GM10266 (cell line): ENCODE data around the gene CEBPB.

Source experiments
- DNase-seq: peaks from one replicate; pipeline ENCODE4 v3.0.0; 2012; ENCODE audit errors: extremely low spot score
- TF ChIP-seq, protein P1 (sequence below): IDR thresholded peaks from 2 replicates; pipeline ENCODE4 v1.5.1; 2012; ENCODE audit warnings: mild to moderate bottlenecking, low read depth; ENCODE audit not compliant: control insufficient read depth, insufficient read depth; ENCODE audit errors: missing control alignments

The CEBPB gene

DNA sequence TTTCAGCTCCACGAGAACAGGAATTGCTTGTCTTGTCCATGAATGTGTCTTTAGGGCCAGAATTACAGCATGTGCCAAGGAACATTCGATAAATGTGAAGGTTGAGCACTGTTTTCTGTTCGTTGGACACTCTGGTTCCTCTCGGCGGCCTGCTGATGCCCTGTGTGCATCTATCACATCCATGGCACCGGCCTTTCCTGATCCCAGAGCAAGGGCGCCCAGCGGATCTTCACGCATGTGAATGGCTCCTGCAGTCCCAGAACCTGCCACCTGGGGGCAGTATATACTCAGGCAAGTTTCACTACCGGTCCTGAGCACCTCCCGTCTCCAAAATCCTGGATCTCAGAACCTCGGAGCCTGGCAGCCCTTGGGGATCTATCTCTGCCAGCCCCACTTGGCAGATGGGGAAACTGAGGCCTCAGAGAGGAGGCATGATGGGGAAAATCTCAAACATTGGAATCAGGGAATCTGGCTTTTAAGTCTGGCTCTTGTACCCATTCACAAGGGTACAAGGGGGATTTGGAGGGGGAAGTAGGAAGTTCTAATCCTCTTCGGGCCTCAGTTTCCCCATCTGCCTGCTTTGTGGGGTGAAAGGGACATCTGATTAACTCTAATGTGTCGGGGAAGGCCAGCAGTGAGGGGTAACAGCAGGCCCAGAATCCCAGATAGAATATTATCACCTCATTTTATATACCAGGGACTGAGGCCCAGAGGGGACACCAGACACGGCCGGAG lies 4.3 kb upstream of the CEBPB start:
- peak; percentile 75 for DNase-seq
- TF ChIP-seq, protein P1, sequence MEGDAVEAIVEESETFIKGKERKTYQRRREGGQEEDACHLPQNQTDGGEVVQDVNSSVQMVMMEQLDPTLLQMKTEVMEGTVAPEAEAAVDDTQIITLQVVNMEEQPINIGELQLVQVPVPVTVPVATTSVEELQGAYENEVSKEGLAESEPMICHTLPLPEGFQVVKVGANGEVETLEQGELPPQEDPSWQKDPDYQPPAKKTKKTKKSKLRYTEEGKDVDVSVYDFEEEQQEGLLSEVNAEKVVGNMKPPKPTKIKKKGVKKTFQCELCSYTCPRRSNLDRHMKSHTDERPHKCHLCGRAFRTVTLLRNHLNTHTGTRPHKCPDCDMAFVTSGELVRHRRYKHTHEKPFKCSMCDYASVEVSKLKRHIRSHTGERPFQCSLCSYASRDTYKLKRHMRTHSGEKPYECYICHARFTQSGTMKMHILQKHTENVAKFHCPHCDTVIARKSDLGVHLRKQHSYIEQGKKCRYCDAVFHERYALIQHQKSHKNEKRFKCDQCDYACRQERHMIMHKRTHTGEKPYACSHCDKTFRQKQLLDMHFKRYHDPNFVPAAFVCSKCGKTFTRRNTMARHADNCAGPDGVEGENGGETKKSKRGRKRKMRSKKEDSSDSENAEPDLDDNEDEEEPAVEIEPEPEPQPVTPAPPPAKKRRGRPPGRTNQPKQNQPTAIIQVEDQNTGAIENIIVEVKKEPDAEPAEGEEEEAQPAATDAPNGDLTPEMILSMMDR: peak; percentile 90

DNA sequence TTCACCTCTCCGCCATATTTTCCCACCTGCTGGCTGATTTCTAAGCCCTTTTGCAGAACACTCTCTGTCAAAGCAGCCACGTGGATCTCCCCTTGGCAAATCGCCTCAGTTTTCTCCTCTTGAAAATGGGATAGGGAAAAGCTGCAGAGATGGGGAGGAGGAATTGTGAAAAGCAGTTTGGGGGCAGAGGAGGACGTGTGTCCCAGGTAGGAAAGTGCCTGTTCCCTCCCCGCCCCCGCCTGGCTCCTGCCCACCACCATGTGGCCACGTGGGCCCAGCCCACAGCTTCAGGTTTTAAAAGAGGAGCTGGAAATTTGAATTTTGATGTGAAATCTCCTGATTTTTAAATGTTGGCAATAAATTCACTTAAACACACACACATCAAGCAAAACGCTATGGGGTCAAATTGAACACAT lies 3.6 kb upstream of the CEBPB start:
- no peak for DNase-seq
- TF ChIP-seq, protein P1: no peak

GRCh38 chr20:50187403-50188051 lies 3.1 kb upstream of the CEBPB start:
- DNase-seq: no peak

DNA sequence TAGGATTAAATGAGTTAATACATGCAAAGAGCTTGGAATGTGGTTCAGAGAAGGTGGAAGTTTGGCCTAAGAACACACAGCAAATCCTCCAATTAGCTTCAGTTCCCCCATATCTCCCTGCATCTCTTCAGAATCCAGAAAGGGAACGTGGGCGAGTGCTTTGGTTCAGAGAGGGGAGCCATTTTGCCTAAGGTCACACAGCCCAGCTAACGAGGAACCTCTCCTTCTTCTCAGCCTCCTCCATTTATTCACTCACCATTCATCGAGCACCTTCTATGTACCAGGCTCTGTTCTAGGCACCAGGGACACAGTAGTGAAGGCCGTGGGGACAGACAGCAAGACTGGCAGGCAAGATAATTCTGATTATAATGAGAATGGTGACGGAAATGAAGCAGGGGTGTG lies 2.3 kb upstream of the CEBPB start:
- TF ChIP-seq, protein P1: no peak
- no peak for DNase-seq

More at GRCh38 chr20:50187403-50188051, 3.1 kb upstream of the CEBPB start:
- TF ChIP-seq, protein P1: no peak

DNA sequence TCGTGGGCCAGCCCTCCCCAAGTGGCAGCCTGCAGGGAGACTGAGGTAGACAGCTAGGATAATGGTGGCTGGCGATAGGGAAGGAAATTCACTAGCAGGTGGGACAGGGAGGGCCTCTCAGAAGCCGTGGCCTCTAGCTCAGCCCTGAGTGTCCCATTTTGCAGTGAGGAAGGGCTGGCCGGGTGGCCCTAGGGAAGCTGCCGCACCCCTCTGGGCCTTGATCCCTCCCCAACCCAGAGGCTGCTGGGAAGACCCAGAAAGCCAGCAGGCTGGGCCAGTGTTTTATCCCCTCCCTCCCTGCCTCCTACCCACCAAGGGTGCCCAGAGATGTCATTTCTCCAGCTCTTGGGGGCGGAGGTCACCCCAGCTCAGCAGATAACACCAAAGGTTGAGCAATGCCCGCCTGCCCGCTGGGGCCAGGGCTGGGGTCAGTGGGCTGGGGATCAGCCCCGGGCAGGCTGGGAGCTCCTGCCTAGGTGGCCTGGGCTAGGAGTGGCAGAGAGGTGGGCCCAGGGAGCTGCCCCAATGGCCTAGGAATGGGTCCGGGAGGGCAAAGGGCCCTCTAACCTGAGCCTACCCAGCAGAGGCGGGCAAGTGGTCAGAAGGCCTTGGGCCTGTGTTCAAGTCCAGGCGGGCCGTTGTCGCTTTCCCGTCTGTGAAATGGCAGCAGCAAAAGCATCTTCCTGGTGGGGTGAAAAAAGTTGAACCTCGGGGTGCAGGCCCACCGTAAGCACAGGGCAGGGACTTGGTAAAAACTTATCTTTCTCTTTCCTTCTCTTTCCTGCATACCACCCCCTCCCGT lies 1.6 kb upstream of the CEBPB start:
- TF ChIP-seq, protein P1: no peak
- DNase-seq: no peak

- TF ChIP-seq, protein P1: no peak
- no peak for DNase-seq
Observed at GRCh38 chr20:50189681-50190250, 864 bp upstream of the CEBPB start.
